Lower leg skin (tissue), 3 donors: ENCODE data around the gene RPL13.

Experiments used
- POLR2A ChIP-seq, 2 donors: fragments of 450-650 bp; IDR thresholded peaks; one replicate each; pipeline ENCODE4 v1.6.1; 2016 to 2017; ENCODE audit warnings: antibody characterized with exemption in 2 of 2, mild to moderate bottlenecking in 1 of 2, moderate library complexity in 1 of 2
- TF ChIP-seq, protein P1 (sequence below), 3 donors: fragments of 450-650 bp; IDR thresholded peaks; one replicate each; pipeline ENCODE4 v1.5.1; 2016; ENCODE audit warnings: antibody characterized with exemption in 3 of 3, mild to moderate bottlenecking in 3 of 3, moderate library complexity in 2 of 3

DNA sequence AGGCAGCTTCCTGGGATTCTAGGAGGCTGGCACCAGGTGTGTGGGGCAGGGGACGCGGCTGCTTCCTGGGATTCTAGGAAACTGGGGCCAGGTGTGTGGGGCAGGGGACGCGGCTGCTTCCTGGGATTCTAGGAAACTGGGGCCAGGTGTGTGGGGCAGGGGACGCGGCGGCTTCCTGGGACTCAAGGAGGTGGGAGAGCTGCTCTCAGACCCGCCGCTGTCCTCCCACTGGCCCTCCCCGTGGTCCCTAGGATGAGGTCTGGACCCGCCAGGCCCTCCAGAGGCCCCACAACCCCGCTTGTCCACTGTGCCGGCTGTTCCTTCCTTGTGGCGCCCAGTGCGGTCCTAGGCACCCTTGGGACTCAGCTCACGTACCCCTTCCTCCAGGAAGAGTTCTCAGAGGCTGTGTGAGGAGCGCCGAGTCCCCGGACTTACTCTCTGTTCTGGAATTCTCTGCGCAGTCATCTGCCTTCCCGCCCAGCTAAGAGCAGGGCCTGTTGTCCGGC, 53.5 kb downstream of the RPL13 start:
- TF ChIP-seq, protein P1, sequence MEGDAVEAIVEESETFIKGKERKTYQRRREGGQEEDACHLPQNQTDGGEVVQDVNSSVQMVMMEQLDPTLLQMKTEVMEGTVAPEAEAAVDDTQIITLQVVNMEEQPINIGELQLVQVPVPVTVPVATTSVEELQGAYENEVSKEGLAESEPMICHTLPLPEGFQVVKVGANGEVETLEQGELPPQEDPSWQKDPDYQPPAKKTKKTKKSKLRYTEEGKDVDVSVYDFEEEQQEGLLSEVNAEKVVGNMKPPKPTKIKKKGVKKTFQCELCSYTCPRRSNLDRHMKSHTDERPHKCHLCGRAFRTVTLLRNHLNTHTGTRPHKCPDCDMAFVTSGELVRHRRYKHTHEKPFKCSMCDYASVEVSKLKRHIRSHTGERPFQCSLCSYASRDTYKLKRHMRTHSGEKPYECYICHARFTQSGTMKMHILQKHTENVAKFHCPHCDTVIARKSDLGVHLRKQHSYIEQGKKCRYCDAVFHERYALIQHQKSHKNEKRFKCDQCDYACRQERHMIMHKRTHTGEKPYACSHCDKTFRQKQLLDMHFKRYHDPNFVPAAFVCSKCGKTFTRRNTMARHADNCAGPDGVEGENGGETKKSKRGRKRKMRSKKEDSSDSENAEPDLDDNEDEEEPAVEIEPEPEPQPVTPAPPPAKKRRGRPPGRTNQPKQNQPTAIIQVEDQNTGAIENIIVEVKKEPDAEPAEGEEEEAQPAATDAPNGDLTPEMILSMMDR (IDR thresholded peaks at IDR 0.05), result no peak
- TF ChIP-seq POLR2A (IDR thresholded peaks at IDR 0.05), result no peak
